HG03571 (cell line): ENCODE data around the gene CAV2.
"Not testable (repeated sequence)": the region's sequence is repeated elsewhere in the genome, so short reads cannot be mapped to it uniquely, and the experiment has no call there.

Experiments used
- ATAC-seq: cut with Tn5 transposase; IDR thresholded peaks from one replicate; pipeline ENCODE4 v1.9.1; 2021; ENCODE audit not compliant: unreplicated experiment

Gene CAV2

GRCh38 chr7:116499168-116500077 lies at the start of gene CAV2:
Gene CAV2 (plus strand): TSS chr7:116499738. CDS start chr7:116499782, 44 bp downstream.
- ATAC-seq, result no peak

GRCh38 chr7:116449950-116450349 lies 49.6 kb upstream of the CAV2 start:
- ATAC-seq, result no peak

GRCh38 chr7:116451957-116452729 lies 47.4 kb upstream of the CAV2 start:
- ATAC-seq, result no peak

GRCh38 chr7:116454377-116454776 lies 45.2 kb upstream of the CAV2 start:
- ATAC-seq, result no peak

- no peak for ATAC-seq
Measured at GRCh38 chr7:116455009-116455408, 44.5 kb upstream of the CAV2 start.

- ATAC-seq, result no peak
Measured at GRCh38 chr7:116455499-116455898, 44.0 kb upstream of the CAV2 start.

- ATAC-seq, result no peak
Measured at GRCh38 chr7:116461500-116461899, 38.0 kb upstream of the CAV2 start.

GRCh38 chr7:116463956-116464355 lies 35.6 kb upstream of the CAV2 start:
- no peak for ATAC-seq

GRCh38 chr7:116464375-116464774 lies 35.2 kb upstream of the CAV2 start:
- no peak for ATAC-seq

GRCh38 chr7:116465125-116465524 lies 34.4 kb upstream of the CAV2 start:
- no peak for ATAC-seq

GRCh38 chr7:116468534-116468933 lies 31.0 kb upstream of the CAV2 start:
- no peak for ATAC-seq

- no peak for ATAC-seq
Measured at GRCh38 chr7:116477625-116478024, 21.9 kb upstream of the CAV2 start.

GRCh38 chr7:116478834-116479233 lies 20.7 kb upstream of the CAV2 start:
- no peak for ATAC-seq

- no peak for ATAC-seq
Measured at GRCh38 chr7:116483271-116483942, 16.1 kb upstream of the CAV2 start.

GRCh38 chr7:116484389-116484788 lies 15.1 kb upstream of the CAV2 start:
- ATAC-seq, result not testable (repeated sequence)

GRCh38 chr7:116487907-116488521 lies 11.5 kb upstream of the CAV2 start:
- ATAC-seq, result no peak

GRCh38 chr7:116490351-116490750 lies 9.2 kb upstream of the CAV2 start:
- ATAC-seq, result no peak

- no peak for ATAC-seq
Measured at GRCh38 chr7:116491887-116492653, 7.5 kb upstream of the CAV2 start.

GRCh38 chr7:116492654-116493109 lies 6.9 kb upstream of the CAV2 start:
- ATAC-seq, result no peak

GRCh38 chr7:116493449-116493848 lies 6.1 kb upstream of the CAV2 start:
- no peak for ATAC-seq
